HTERT RPE-1 (cell line): ENCODE measurements around the gene TLN1.

ENCODE experiments used
- in situ Hi-C: fragments of 300-500 bp; cut with MboI; formaldehyde crosslinking; loops from 4 replicates; pipeline ENCODE4 v1.14.3; 2020; ENCODE audit warnings: low sequenced_read_pairs

TLN1 gene

GRCh38 chr9:35687306-35687705 lies 44.7 kb downstream of the TLN1 start:
- in situ Hi-C loops = no loop called here

- in situ Hi-C loops = no loop called here
Observed at GRCh38 chr9:35686222-35687203, 45.5 kb downstream of the TLN1 start.

- in situ Hi-C loops = no loop called here
Observed at GRCh38 chr9:35685506-35685905, 46.5 kb downstream of the TLN1 start.

- in situ Hi-C loops = no loop called here
Observed at GRCh38 chr9:35684921-35685320, 47.1 kb downstream of the TLN1 start.

GRCh38 chr9:35683323-35683722 lies 48.7 kb downstream of the TLN1 start:
- in situ Hi-C loops = no loop called here

GRCh38 chr9:35682520-35683315 lies 49.3 kb downstream of the TLN1 start:
- in situ Hi-C loops = no loop called here

GRCh38 chr9:35682051-35682450 lies 49.9 kb downstream of the TLN1 start:
- in situ Hi-C loops = no loop called here

GRCh38 chr9:35681341-35682002 lies 50.5 kb downstream of the TLN1 start:
- in situ Hi-C loops = no loop called here

- in situ Hi-C loops = no loop called here
Observed at GRCh38 chr9:35680331-35681105, 51.5 kb downstream of the TLN1 start.

- in situ Hi-C loops = no loop called here
Observed at GRCh38 chr9:35679766-35680330, 52.1 kb downstream of the TLN1 start.

- in situ Hi-C loops = no loop called here
Observed at GRCh38 chr9:35679091-35679490, 52.9 kb downstream of the TLN1 start.

GRCh38 chr9:35675732-35676392 lies 56.1 kb downstream of the TLN1 start:
- in situ Hi-C loops = no loop called here

- in situ Hi-C loops = no loop called here
Observed at GRCh38 chr9:35675204-35675603, 56.8 kb downstream of the TLN1 start.

GRCh38 chr9:35674025-35674361 lies 58.0 kb downstream of the TLN1 start:
- in situ Hi-C loops = no loop called here

- in situ Hi-C loops = no loop called here
Observed at GRCh38 chr9:35673132-35674024, 58.6 kb downstream of the TLN1 start, which contains the start of gene CA9. CA9 (plus strand) TSS chr9:35673928; CDS start chr9:35673960, 32 bp downstream.

GRCh38 chr9:35669331-35670145 lies 62.5 kb downstream of the TLN1 start:
- in situ Hi-C loops = no loop called here

GRCh38 chr9:35667939-35668338 lies 64.1 kb downstream of the TLN1 start:
- in situ Hi-C loops = no loop called here

- in situ Hi-C loops = no loop called here
Observed at GRCh38 chr9:35666549-35666948, 65.4 kb downstream of the TLN1 start.
